H1 (cell line): ENCODE measurements around the gene ZNF451. TPM values are rescaled to one million over a fixed set of nuclear protein-coding genes. Genes with fewer than 3 reads are reported as not detected.

ENCODE experiments used
- CTCF ChIA-PET: fragments of 300-600 bp; sonication (Branson Sonifier 250); formaldehyde crosslinking; loops from one replicate; lab custom pipeline; 2021; ENCODE audit not compliant: partially characterized antibody; lab: Charles Lee
- POLR2A ChIA-PET: fragments of 300-600 bp; sonication (Branson Sonifier 250); formaldehyde crosslinking; loops from one replicate; lab custom pipeline; 2021; ENCODE audit warnings: inconsistent platforms; ENCODE audit not compliant: partially characterized antibody; lab: Charles Lee
- DNase-seq, 2 experiments: peaks; one replicate each; pipeline versions ENCODE4 v3.0.0 to v3.0.0-alpha.2; 2010 to 2022; ENCODE audit warnings: low spot score in 2 of 2, low read depth in 1 of 2, mixed read lengths in 1 of 2
- FAIRE-seq: peaks from 2 replicates; lab custom pipeline; 2011; peaks lifted over from hg19 to GRCh38; lab: Jason Lieb, UNC
- H2AFZ ChIP-seq: 2 replicates; pipeline ENCODE4 v1.8.1; 2012; ENCODE audit warnings: low read length, inconsistent platforms
- H2AK5ac ChIP-seq: 2 replicates; pipeline ENCODE4 v1.6.1; 2013; ENCODE audit warnings: low read depth, low read length
- H2BK120ac ChIP-seq: replicated peaks from 2 replicates; pipeline ENCODE3; 2013; ENCODE audit warnings: low read depth, low read length, inconsistent platforms
- H2BK12ac ChIP-seq: 2 replicates; pipeline ENCODE4 v1.6.1; 2013; ENCODE audit warnings: low read depth, low read length
- H2BK15ac ChIP-seq: 2 replicates; pipeline ENCODE4 v1.6.1; 2013; ENCODE audit warnings: low read length
- H2BK20ac ChIP-seq: 2 replicates; pipeline ENCODE4 v1.6.1; 2013; ENCODE audit warnings: low read length
- H2BK5ac ChIP-seq: 2 replicates; pipeline ENCODE4 v1.6.1; 2013; ENCODE audit warnings: low read depth, low read length
- H3K14ac ChIP-seq: 2 replicates; pipeline ENCODE4 v1.6.1; 2013; ENCODE audit warnings: inconsistent platforms; ENCODE audit not compliant: insufficient read length
- H3K18ac ChIP-seq: 2 replicates; pipeline ENCODE4 v1.6.1; 2013; ENCODE audit warnings: low read length; ENCODE audit errors: extremely low read depth
- H3K23ac ChIP-seq: 2 replicates; pipeline ENCODE4 v1.6.1; 2013; ENCODE audit warnings: inconsistent platforms; ENCODE audit not compliant: insufficient read length
- H3K23me2 ChIP-seq: 2 replicates; pipeline ENCODE4 v1.6.1; 2013; ENCODE audit warnings: low read depth, low read length
- H3K27ac ChIP-seq: 2 replicates; pipeline ENCODE4 v1.6.1; 2011; ENCODE audit warnings: low read depth, low read length, inconsistent platforms
- H3K27me3 ChIP-seq, 4 experiments: replicated peaks in 1 of 4; 1 replicate in 1 of 4; 2 replicates in 3 of 4; pipeline versions ENCODE4 v1.6.1 to v1.8.1; 2011 to 2013; ENCODE audit warnings: low read length in 3 of 4, mild to moderate bottlenecking in 3 of 4, inconsistent platforms in 2 of 4, mixed read lengths in 2 of 4, moderate library complexity in 1 of 4; ENCODE audit not compliant: control insufficient read depth in 3 of 4, insufficient read depth in 3 of 4; ENCODE audit errors: extremely low read depth in 1 of 4
- H3K36me3 ChIP-seq, 4 experiments: 2 replicates each; pipeline versions ENCODE4 v1.6.1 to v1.8.1; 2011 to 2013; ENCODE audit warnings: mild to moderate bottlenecking in 4 of 4, low read length in 3 of 4, moderate library complexity in 2 of 4, control low read depth in 1 of 4, inconsistent platforms in 1 of 4; ENCODE audit not compliant: insufficient read depth in 4 of 4, control insufficient read depth in 2 of 4
- H3K4ac ChIP-seq: replicated peaks from 2 replicates; pipeline ENCODE3; 2013; ENCODE audit warnings: low read length, low read depth, mixed read lengths, inconsistent platforms; ENCODE audit not compliant: insufficient read length
- H3K4me1 ChIP-seq, 4 experiments: replicated peaks in 1 of 4; 1 replicate in 1 of 4; 2 replicates in 3 of 4; pipeline versions ENCODE4 v1.6.1 to v1.8.1; 2011 to 2013; ENCODE audit warnings: low read length in 3 of 4, inconsistent platforms in 2 of 4, mixed read lengths in 1 of 4; ENCODE audit not compliant: insufficient read depth in 4 of 4, control insufficient read depth in 3 of 4
- H3K4me2 ChIP-seq, 2 experiments: 2 replicates each; pipeline versions ENCODE4 v1.6.1 to v1.8.1; 2011 to 2013; ENCODE audit warnings: low read depth in 2 of 2, low read length in 2 of 2, control low read depth in 1 of 2, inconsistent platforms in 1 of 2, mild to moderate bottlenecking in 1 of 2; ENCODE audit not compliant: insufficient read depth in 1 of 2
- H3K4me3 ChIP-seq, 4 experiments: fragments of 200-600, 300-600 bp in 1 of 4; sonication (generic), shearing (Covaris generic), sonication (Bioruptor Twin) in 1 of 4; 2 replicates each; pipeline versions ENCODE4 v1.5.1 to v1.8.1; 2011 to 2016; ENCODE audit warnings: low read length in 4 of 4, low read depth in 3 of 4, control low read depth in 2 of 4, inconsistent platforms in 2 of 4, mild to moderate bottlenecking in 2 of 4, mixed read lengths in 1 of 4, moderate library complexity in 1 of 4; ENCODE audit not compliant: insufficient read depth in 2 of 4; ENCODE audit errors: extremely low read depth in 1 of 4
- H3K56ac ChIP-seq: replicated peaks from 2 replicates; pipeline ENCODE3; 2013; ENCODE audit warnings: low read depth, mild to moderate bottlenecking, mixed read lengths, low read length, inconsistent platforms; ENCODE audit not compliant: insufficient read length
- H3K79me1 ChIP-seq: 2 replicates; pipeline ENCODE4 v1.6.1; 2013; ENCODE audit warnings: low read depth, low read length, control low read depth
- H3K79me2 ChIP-seq, 2 experiments: 2 replicates each; pipeline versions ENCODE4 v1.6.1 to v1.8.1; 2012 to 2013; ENCODE audit warnings: low read length in 2 of 2, mild to moderate bottlenecking in 2 of 2, inconsistent platforms in 1 of 2; ENCODE audit not compliant: insufficient read depth in 2 of 2, control insufficient read depth in 1 of 2
- H3K9ac ChIP-seq, 4 experiments: replicated peaks in 1 of 4; 1 replicate in 1 of 4; 2 replicates in 3 of 4; pipeline versions ENCODE4 v1.6.1 to v1.8.1; 2011 to 2013; ENCODE audit warnings: low read depth in 3 of 4, low read length in 3 of 4, control low read depth in 2 of 4, mild to moderate bottlenecking in 2 of 4, moderate library complexity in 2 of 4, inconsistent platforms in 1 of 4; ENCODE audit errors: extremely low read depth in 1 of 4
- H3K9me3 ChIP-seq, 2 experiments: 2 replicates each; pipeline versions ENCODE4 v1.6.1 to v1.8.1; 2012 to 2013; ENCODE audit warnings: mild to moderate bottlenecking in 2 of 2, moderate library complexity in 2 of 2, control low read depth in 1 of 2, inconsistent platforms in 1 of 2, low read depth in 1 of 2, low read length in 1 of 2, mixed read lengths in 1 of 2; ENCODE audit not compliant: insufficient read depth in 2 of 2
- H4K20me1 ChIP-seq, 2 experiments: replicated peaks in 1 of 2; 2 replicates each; pipeline versions ENCODE3 to v1.8.1; 2011 to 2013; ENCODE audit warnings: inconsistent platforms in 2 of 2, low read length in 2 of 2, mild to moderate bottlenecking in 1 of 2; ENCODE audit not compliant: insufficient read depth in 2 of 2, control insufficient read depth in 1 of 2
- H4K5ac ChIP-seq: 2 replicates; pipeline ENCODE4 v1.6.1; 2013; ENCODE audit warnings: low read length, low read depth, mixed read lengths, inconsistent platforms; ENCODE audit not compliant: insufficient read length
- H4K8ac ChIP-seq: 2 replicates; pipeline ENCODE4 v1.8.0; 2013; ENCODE audit warnings: mild to moderate bottlenecking, moderate library complexity, low read length, inconsistent platforms; ENCODE audit not compliant: insufficient read depth; ENCODE audit errors: extremely low read depth
- H4K91ac ChIP-seq: replicated peaks from 2 replicates; pipeline ENCODE3; 2013; ENCODE audit warnings: low read length, mixed read lengths, inconsistent platforms; ENCODE audit not compliant: insufficient read length
- BACH1 ChIP-seq: IDR thresholded peaks from 2 replicates; pipeline ENCODE4 v1.6.1; 2012; ENCODE audit warnings: low read length, improper control_type of control experiment
- GABPA ChIP-seq: IDR thresholded peaks from 2 replicates; pipeline ENCODE4 v1.6.1; 2011; ENCODE audit warnings: mild to moderate bottlenecking, low read length, moderate library complexity, borderline replicate concordance; ENCODE audit not compliant: insufficient read depth
- ZNF274 ChIP-seq: IDR thresholded peaks from 2 replicates; pipeline ENCODE4 v1.7.0; 2012; ENCODE audit warnings: low read length, borderline replicate concordance; ENCODE audit errors: extremely low read depth
- WGBS, 2 experiments: shearing (Covaris generic) in 1 of 2; methylation state at CpG; one replicate each; pipeline versions ENCODE4 v1.1.6 to v1.1.7; 2013 to 2015; ENCODE audit warnings: low lambda C conversion rate in 2 of 2, mixed read lengths in 2 of 2, inconsistent platforms in 1 of 2, low coverage in 1 of 2, missing lambda C conversion rate in 1 of 2; ENCODE audit not compliant: insufficient replicate concordance in 2 of 2, insufficient coverage in 1 of 2, insufficient read length in 1 of 2; ENCODE audit errors: extremely low coverage in 1 of 2, missing lambda C conversion rate in 1 of 2; 5-methylcytosine and 5-hydroxymethylcytosine counted together
- polyA plus RNA-seq, 7 experiments: library from polyadenylated mRNA; depleted of rRNA in 3 of 7; stranded (reverse) in 5 of 7; unstranded in 2 of 7; fragments of >200 nt in 5 of 7; fragments of 200-250 nt in 2 of 7; gene quantifications; 1 replicate in 5 of 7; 2 replicates in 1 of 7; 4 replicates in 1 of 7; pipeline versions ENCODE4 v1.2.1 to v1.2.3, GENCODE V29; 2011 to 2013; ENCODE audit warnings: missing spikeins in 2 of 7, mixed read lengths in 2 of 7
- total RNA-seq: library from RNA; stranded (reverse); fragmentation: NEBNext Ultra II Directional; extraction: Animal tissue kit (Norgen Biotek cat#: 25700); gene quantifications from 2 replicates; pipeline ENCODE4 v1.2.1, GENCODE V29; 2021

ZNF451 gene
- total and polyA plus RNA-seq, 2 of the 8 experiments (the other 6 are each of a cell fraction or from before 2014, with no cell fraction given), result 10.7 to 56.8 TPM

DNA sequence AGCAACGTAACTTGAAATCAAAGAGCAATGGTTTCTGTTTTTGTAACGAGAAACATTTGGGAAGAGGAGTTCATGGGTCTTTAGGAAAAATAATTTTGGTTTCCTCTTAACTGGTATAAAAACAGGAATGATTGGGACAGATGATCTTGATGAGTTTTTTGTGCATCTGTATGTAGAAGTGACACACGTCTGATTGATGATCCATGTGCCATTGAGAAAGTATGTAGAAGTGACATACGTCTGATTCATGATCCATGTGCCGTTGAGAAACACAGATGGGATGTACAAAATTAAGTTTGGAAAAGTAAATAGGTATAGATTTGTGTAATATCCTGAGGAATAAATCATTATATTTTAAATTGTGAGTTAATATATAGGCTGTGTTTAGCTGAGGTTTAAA, 41.4 kb upstream of the ZNF451 start:
- Histone ChIP-seq H3K79me2 (peaks cover 0 to 30% of the 10 kb centered on the region in 2 experiments; a peak in 3 of 4 replicates), H3K27ac (no peak overlapping the region), H3K79me1 (no peaks in the 10 kb centered on the region), H2BK20ac (no peak overlapping the region), H2AK5ac (no peak overlapping the region), H3K23me2 (no peaks in the 10 kb centered on the region), H3K4me2 (0 out of 4 replicates have a peak overlapping the region, but pooled peaks of 1 of the 2 experiments have one; percentile 27), H4K8ac (no peak overlapping the region), H2AFZ (no peak overlapping the region), H3K36me3 (peaks cover 0 to 49% (median 22%) of the 10 kb centered on the region in 4 experiments; a peak in 6 of 8 replicates), H3K9ac (no peak overlapping the region; a peak in 1 of 7 replicates), H3K9me3 (no peaks in the 10 kb centered on the region), H4K20me1 (no peaks in the 10 kb centered on the region), H2BK15ac (no peak overlapping the region), H4K91ac (no peak overlapping the region), H3K4ac (no peak overlapping the region), H2BK12ac (no peak overlapping the region), H3K4me3 (peak overlapping the region in 1 of 4 experiments; percentile 46; a peak in 1 of 8 replicates), H3K4me1 (no peaks in the 10 kb centered on the region), H4K5ac (no peak overlapping the region), H2BK120ac (no peak overlapping the region), H3K14ac (no peak overlapping the region), H2BK5ac (no peak overlapping the region), H3K27me3 (no peaks in the 10 kb centered on the region), H3K23ac (no peak overlapping the region), H3K18ac (no peak overlapping the region), H3K56ac (no peak overlapping the region)
- 91% methylated on average over 5 of the region's 5 CpGs; no CpG with 5 or more reads in 1 of the 2 experiments for WGBS, 2 experiments
- no peak for DNase-seq
- CTCF ChIA-PET, result no interaction called here
- POLR2A ChIA-PET, result no interaction called here
- no peak for FAIRE-seq
- TF ChIP-seq BACH1 (no peak), ZNF274 (no peak), GABPA (no peak)
